GM23338 (cell line): Measurements from ENCODE around the gene RBBP8. TPM values are rescaled to one million over a fixed set of nuclear protein-coding genes. Genes with fewer than 3 reads are reported as not detected.
A peak's percentile ranks its signal among the peaks of the same experiment; 100 is the strongest.

Experiments
- ATAC-seq: fragments of 200-7000 bp; cut with Tn5 transposase; 3 replicates; pipeline ENCODE4 v1.9.1; 2020
- DNase-seq: peaks from one replicate; pipeline ENCODE4 v3.0.0-alpha.2; 2015; ENCODE audit warnings: low spot score
- H2AFZ ChIP-seq: fragments of 200-600 bp; sonication (generic); 2 replicates; pipeline ENCODE4 v1.8.0; 2016; ENCODE audit warnings: antibody characterized with exemption, mild to moderate bottlenecking, moderate library complexity
- H3F3A ChIP-seq: fragments of 200-600 bp; sonication (generic); replicated peaks from 2 replicates; pipeline ENCODE4 v1.8.0; 2017; ENCODE audit warnings: antibody characterized with exemption, mixed run types, low read depth
- H3K27ac ChIP-seq: fragments of 200-600 bp; sonication (generic); 2 replicates; pipeline ENCODE4 v1.6.1; 2016; ENCODE audit warnings: low read depth
- H3K27me3 ChIP-seq: fragments of 200-600 bp; sonication (generic); 2 replicates; pipeline ENCODE4 v1.8.0; 2016; ENCODE audit warnings: mild to moderate bottlenecking, mixed run types, moderate library complexity; ENCODE audit not compliant: insufficient read depth
- H3K36me3 ChIP-seq: fragments of 200-600 bp; sonication (generic); 2 replicates; pipeline ENCODE4 v1.8.0; 2016; ENCODE audit warnings: mild to moderate bottlenecking; ENCODE audit not compliant: insufficient read depth
- H3K4me1 ChIP-seq: fragments of 200-600 bp; sonication (generic); 2 replicates; pipeline ENCODE4 v1.8.0; 2016; ENCODE audit warnings: mild to moderate bottlenecking, moderate library complexity; ENCODE audit not compliant: insufficient read depth
- H3K4me2 ChIP-seq: fragments of 200-600 bp; sonication (generic); 2 replicates; pipeline ENCODE4 v1.7.1; 2017; ENCODE audit warnings: mixed run types
- H3K4me3 ChIP-seq: fragments of 200-600 bp; sonication (generic); 2 replicates; pipeline ENCODE4 v1.6.1; 2016; ENCODE audit warnings: mixed run types
- H3K79me2 ChIP-seq: fragments of 200-600 bp; sonication (generic); replicated peaks from 2 replicates; pipeline ENCODE4 v1.8.0; 2017; ENCODE audit warnings: mild to moderate bottlenecking; ENCODE audit not compliant: insufficient read depth
- H3K9me2 ChIP-seq: fragments of 200-600 bp; sonication (generic); 2 replicates; pipeline ENCODE4 v1.8.0; 2017; ENCODE audit not compliant: insufficient read depth
- H4K20me1 ChIP-seq: fragments of 200-600 bp; sonication (generic); replicated peaks from 2 replicates; pipeline ENCODE4 v1.8.0; 2017; ENCODE audit warnings: mild to moderate bottlenecking; ENCODE audit not compliant: insufficient read depth
- H3K27ac Mint-ChIP-seq: 2 replicates; pipeline ENCODE4 v1.8.0; 2020; ENCODE audit warnings: inconsistent platforms, mild to moderate bottlenecking, moderate library complexity, mixed read lengths
- H3K27me3 Mint-ChIP-seq: 3 replicates; pipeline ENCODE4 v1.8.0; 2022; ENCODE audit warnings: low read depth, mild to moderate bottlenecking, moderate library complexity, mixed read lengths, inconsistent platforms; ENCODE audit not compliant: insufficient read depth, poor library complexity
- H3K36me3 Mint-ChIP-seq: 3 replicates; pipeline ENCODE4 v1.8.0; 2021; ENCODE audit warnings: low read depth, mild to moderate bottlenecking, inconsistent platforms, moderate library complexity, mixed read lengths
- H3K4me1 Mint-ChIP-seq: 3 replicates; pipeline ENCODE4 v1.8.0; 2020; ENCODE audit warnings: mild to moderate bottlenecking, inconsistent platforms, mixed read lengths
- H3K4me3 Mint-ChIP-seq: 3 replicates; pipeline ENCODE4 v1.8.0; 2021; ENCODE audit warnings: moderate library complexity, mild to moderate bottlenecking, inconsistent platforms, mixed read lengths
- H3K9me3 Mint-ChIP-seq: 3 replicates; pipeline ENCODE4 v1.8.0; 2020; ENCODE audit warnings: moderate library complexity, mild to moderate bottlenecking, inconsistent platforms, mixed read lengths
- CREB1 ChIP-seq: fragments of 250-450 bp; sonication (Bioruptor Pico); IDR thresholded peaks from 2 replicates; pipeline ENCODE4 v1.5.0; 2020; ENCODE audit warnings: low read depth, mild to moderate bottlenecking, moderate library complexity
- CTCF ChIP-seq, 2 experiments: fragments of 200-600 bp in 1 of 2; sonication (generic) in 1 of 2; conservative IDR thresholded peaks; 2 replicates each; pipeline versions ENCODE4 v1.5.1 to v1.6.1; 2016 to 2017; ENCODE audit warnings: antibody characterized with exemption in 2 of 2, low read depth in 2 of 2, mild to moderate bottlenecking in 2 of 2, moderate library complexity in 1 of 2
- ETS1 ChIP-seq: IDR thresholded peaks from 2 replicates; pipeline ENCODE4 v1.6.1; 2016; ENCODE audit warnings: antibody characterized with exemption
- EZH2 ChIP-seq: fragments of 200-600 bp; sonication (generic); IDR thresholded peaks from one replicate; pipeline ENCODE4 v1.8.0; 2017; ENCODE audit warnings: antibody characterized with exemption, mild to moderate bottlenecking, low read depth; ENCODE audit not compliant: unreplicated experiment
- EZH2phosphoT487 ChIP-seq: fragments of 200-600 bp; sonication (generic); IDR thresholded peaks from one replicate; pipeline ENCODE4 v1.8.1; 2018; ENCODE audit warnings: antibody characterized with exemption; ENCODE audit not compliant: unreplicated experiment
- JUNB ChIP-seq: IDR thresholded peaks from one replicate; pipeline ENCODE4 v1.6.1; 2016; ENCODE audit warnings: antibody characterized with exemption; ENCODE audit not compliant: unreplicated experiment
- NANOG ChIP-seq: IDR thresholded peaks from 2 replicates; pipeline ENCODE4 v1.6.1; 2016; ENCODE audit warnings: antibody characterized with exemption, borderline replicate concordance
- POLR2AphosphoS5 ChIP-seq: IDR thresholded peaks from 2 replicates; pipeline ENCODE4 v1.6.1; 2016; ENCODE audit warnings: antibody characterized with exemption, low read depth
- REST ChIP-seq: IDR thresholded peaks from one replicate; pipeline ENCODE4 v1.6.1; 2018; ENCODE audit warnings: antibody characterized with exemption; ENCODE audit not compliant: unreplicated experiment
- STAT1 ChIP-seq: IDR thresholded peaks from one replicate; pipeline ENCODE4 v1.6.1; 2016; ENCODE audit warnings: antibody characterized with exemption; ENCODE audit not compliant: unreplicated experiment
- ZNF114 ChIP-seq: fragments of 250-450 bp; sonication (Bioruptor Pico); IDR thresholded peaks from 2 replicates; pipeline ENCODE4 v1.5.0; 2020; ENCODE audit warnings: mild to moderate bottlenecking, moderate library complexity
- ZNF331 ChIP-seq: fragments of 250-450 bp; sonication (Bioruptor Pico); IDR thresholded peaks from 2 replicates; pipeline ENCODE4 v1.5.0; 2020; ENCODE audit warnings: low read depth, mild to moderate bottlenecking, moderate library complexity
- ZNF462 ChIP-seq: fragments of 250-450 bp; sonication (Bioruptor Pico); IDR thresholded peaks from 2 replicates; pipeline ENCODE4 v1.5.0; 2020; ENCODE audit warnings: mild to moderate bottlenecking, moderate library complexity
- polyA plus RNA-seq: library from polyadenylated mRNA; unstranded; fragments of >200 nt; fragmentation: Nextera tagmentation; extraction: Ambion mirVana; gene quantifications from 2 replicates; pipeline ENCODE4 v1.2.1, GENCODE V29; 2016
- total RNA-seq: library from RNA; depleted of rRNA; stranded (reverse); fragments of >200 nt; shearing (Covaris generic); gene quantifications from 2 replicates; pipeline ENCODE4 v1.2.3, GENCODE V29; 2014

RBBP8 gene
- total and polyA plus RNA-seq, 2 experiments from 2014 or later = 53.3 to 55.6 TPM

- no peak overlapping the region for H3K4me3 Mint-ChIP-seq
These were observed 48.4 kb downstream of the RBBP8 start for GRCh38 chr18:22981274-22982133.

More at GRCh38 chr18:22981274-22982133, 48.4 kb downstream of the RBBP8 start:
- Histone ChIP-seq H3K27me3 (no peaks in the 10 kb centered on the region), H3K4me2 (no peak overlapping the region), H3K4me1 (no peaks in the 10 kb centered on the region), H2AFZ (no peak overlapping the region), H3F3A (no peaks in the 10 kb centered on the region), H4K20me1 (0 out of 2 replicates have a peak, but pooled peaks cover 4% of the 10 kb centered on the region), H3K9me2 (no peaks in the 10 kb centered on the region), H3K36me3 (no peaks in the 10 kb centered on the region), H3K4me3 (no peak overlapping the region), H3K27ac (peak overlapping the region; percentile 46; the same call in 1 of the 2 replicates), H3K79me2 (no peaks in the 10 kb centered on the region)
- no peak overlapping the region for H3K27ac Mint-ChIP-seq
- DNase-seq (no peak), ATAC-seq (no peak)
- TF ChIP-seq ZNF114 (CRISPR knock-in tag) (no peak), REST (no peak), CTCF (conservative IDR thresholded peaks at IDR 0.05; ENCODE audit: low read depth in 2 of 2) (no peak), ZNF462 (CRISPR knock-in tag) (no peak), JUNB (no peak), POLR2AphosphoS5 (no peak), NANOG (no peak), CREB1 (CRISPR knock-in tag) (no peak), ZNF331 (CRISPR knock-in tag) (no peak), EZH2 (no peak), STAT1 (no peak), EZH2phosphoT487 (no peak), ETS1 (no peak)
- no peaks in the 10 kb centered on the region; the same call in 2 of the 3 replicates for H3K9me3 Mint-ChIP-seq
- H3K4me1 Mint-ChIP-seq = peaks cover 10% of the 10 kb centered on the region; the same call in 2 of the 3 replicates
- H3K36me3 Mint-ChIP-seq = peaks cover 23% of the 10 kb centered on the region
- H3K27me3 Mint-ChIP-seq = peaks cover 3% of the 10 kb centered on the region
